ENCODE results near the gene HLA-DQB2.
"Not testable (repeated sequence)": the region's sequence is repeated elsewhere in the genome, so short reads cannot be mapped to it uniquely, and the experiment has no call there.

The HLA-DQB2 gene

DNA sequence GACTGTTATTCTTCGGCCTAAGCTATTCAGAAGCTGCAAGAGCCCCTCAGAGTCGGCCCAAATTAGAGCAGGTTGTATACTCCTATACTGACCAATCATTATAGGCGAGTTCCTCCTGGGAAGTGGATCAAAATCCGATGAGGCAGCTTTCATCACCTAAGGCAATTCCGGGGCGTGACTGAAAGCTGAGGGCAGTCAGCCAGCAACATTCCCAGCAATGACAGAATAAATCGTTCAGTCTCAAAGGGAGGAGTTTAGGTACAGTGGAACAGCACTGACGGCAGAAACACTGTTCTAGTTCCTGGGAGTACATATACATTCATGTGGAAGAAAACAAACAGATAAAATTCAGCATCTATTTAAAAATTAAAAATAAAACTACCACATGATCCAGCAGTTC lies 10.8 kb downstream of the HLA-DQB2 start:
- TF ChIP-seq ZFX (IDR thresholded peaks at IDR 0.05; ENCODE audit: borderline replicate concordance): no peak
- TF ChIP-seq, protein P1, sequence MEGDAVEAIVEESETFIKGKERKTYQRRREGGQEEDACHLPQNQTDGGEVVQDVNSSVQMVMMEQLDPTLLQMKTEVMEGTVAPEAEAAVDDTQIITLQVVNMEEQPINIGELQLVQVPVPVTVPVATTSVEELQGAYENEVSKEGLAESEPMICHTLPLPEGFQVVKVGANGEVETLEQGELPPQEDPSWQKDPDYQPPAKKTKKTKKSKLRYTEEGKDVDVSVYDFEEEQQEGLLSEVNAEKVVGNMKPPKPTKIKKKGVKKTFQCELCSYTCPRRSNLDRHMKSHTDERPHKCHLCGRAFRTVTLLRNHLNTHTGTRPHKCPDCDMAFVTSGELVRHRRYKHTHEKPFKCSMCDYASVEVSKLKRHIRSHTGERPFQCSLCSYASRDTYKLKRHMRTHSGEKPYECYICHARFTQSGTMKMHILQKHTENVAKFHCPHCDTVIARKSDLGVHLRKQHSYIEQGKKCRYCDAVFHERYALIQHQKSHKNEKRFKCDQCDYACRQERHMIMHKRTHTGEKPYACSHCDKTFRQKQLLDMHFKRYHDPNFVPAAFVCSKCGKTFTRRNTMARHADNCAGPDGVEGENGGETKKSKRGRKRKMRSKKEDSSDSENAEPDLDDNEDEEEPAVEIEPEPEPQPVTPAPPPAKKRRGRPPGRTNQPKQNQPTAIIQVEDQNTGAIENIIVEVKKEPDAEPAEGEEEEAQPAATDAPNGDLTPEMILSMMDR (IDR thresholded peaks at IDR 0.05): no peak
- H3K27ac ChIP-seq: no peak overlapping the region

DNA sequence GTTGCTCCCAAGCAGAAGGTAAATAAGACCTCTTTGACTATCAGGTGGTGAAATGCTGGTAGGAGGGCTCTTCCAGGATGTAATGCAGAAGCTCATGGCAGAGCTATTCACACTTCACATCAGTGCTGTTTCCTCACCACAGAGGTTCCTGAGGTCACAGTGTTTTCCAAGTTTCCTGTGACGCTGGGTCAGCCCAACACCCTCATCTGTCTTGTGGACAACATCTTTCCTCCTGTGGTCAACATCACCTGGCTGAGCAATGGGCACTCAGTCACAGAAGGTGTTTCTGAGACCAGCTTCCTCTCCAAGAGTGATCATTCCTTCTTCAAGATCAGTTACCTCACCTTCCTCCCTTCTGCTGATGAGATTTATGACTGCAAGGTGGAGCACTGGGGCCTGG lies 17.7 kb downstream of the HLA-DQB2 start:
- not testable (repeated sequence) for H3K27ac ChIP-seq

DNA sequence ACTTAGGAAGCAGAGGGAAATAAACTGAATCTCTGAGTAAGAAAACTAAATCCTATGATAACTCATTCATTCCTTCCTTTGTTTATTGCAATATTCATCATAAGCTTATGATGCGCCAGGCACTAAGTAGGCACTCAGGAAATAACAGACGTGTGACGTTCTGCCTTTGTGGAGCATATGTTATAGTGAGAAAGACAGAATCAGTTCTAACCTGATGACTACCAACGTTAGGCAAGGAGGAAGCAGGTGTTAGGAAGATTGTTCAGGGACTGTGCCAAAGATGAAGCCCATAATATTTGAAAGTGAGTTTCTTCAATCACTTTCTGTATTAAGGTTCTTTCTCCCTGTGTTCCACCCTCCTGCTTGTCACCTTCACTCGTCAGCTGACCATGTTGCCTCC lies 18.6 kb downstream of the HLA-DQB2 start:
- TF ChIP-seq, protein P1 (IDR thresholded peaks at IDR 0.05): no peak
- TF ChIP-seq ZFX (IDR thresholded peaks at IDR 0.05; ENCODE audit: borderline replicate concordance): no peak
- no peak overlapping the region for H3K27ac ChIP-seq

DNA sequence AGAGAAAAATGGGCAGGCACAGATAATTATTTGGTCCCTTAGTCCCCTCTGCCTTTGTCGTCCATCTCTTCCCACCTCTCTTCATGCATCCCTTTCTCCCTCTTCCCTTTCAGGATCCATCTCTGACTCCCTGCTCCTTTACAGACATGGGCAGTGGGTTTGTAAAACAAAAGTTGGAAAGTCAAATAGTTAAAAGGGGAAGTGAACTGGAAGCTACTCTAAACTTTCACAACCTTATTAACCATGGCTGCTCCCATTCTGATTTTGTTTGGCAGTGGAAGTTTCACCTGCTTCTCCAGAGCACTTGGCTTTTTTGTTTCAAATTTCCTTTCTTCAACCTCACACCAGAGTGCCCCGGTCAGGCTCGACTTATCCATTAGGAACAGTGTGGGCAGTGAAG lies 21.0 kb downstream of the HLA-DQB2 start:
- TF ChIP-seq ZFX (IDR thresholded peaks at IDR 0.05; ENCODE audit: borderline replicate concordance): no peak
- TF ChIP-seq, protein P1 (IDR thresholded peaks at IDR 0.05): no peak
- H3K27ac ChIP-seq: no peak overlapping the region

DNA sequence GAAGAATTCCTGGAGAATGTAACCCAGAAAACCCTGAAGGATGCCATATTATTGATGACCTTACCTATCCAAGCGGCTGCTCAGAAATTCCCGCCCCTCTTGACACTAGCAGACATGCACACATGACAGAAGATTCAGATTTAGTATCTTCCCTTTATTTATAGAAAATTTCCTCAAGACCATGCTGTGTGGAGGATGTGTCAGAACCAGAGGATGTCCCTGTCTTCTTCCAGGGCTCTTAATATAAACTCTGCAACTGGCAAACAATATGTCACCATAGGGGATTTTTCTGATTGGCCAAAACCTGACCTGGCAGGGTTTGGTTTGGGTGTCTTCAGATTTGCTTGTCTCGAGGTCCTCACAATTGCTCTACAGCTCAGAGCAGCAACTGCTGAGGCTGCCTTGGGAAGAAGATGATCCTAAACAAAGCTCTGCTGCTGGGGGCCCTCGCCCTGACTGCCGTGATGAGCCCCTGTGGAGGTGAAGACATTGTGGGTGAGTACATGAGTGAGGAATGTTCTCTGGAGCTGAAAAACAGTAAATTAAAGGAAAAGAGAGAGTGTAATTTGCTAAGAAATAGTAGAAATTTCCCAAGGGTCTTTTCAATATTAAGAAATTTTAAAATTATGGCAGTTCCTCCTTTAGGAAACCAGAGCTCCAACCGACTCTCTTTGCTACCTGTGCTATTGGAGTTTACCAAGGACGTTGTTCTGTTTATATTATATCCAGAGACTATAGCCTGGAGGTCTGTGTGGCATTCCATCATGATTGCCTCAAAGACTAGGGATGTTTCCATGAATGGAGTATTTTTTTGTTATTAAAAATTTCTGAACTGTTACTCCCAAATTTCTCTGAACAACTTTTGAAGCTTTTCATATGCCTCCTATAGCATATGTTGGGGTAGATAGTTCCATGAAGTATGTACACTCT lies 22.0 kb downstream of the HLA-DQB2 start, which contains the start of gene HLA-DQA2:
Gene HLA-DQA2 (plus strand): TSS at position 361 of the 930 bp plus-strand sequence. CDS start 53 bp downstream, at position 414.
- no peak for TF ChIP-seq ZFX (IDR thresholded peaks at IDR 0.05; ENCODE audit: borderline replicate concordance)
- TF ChIP-seq, protein P1 (IDR thresholded peaks at IDR 0.05): no peak
- H3K27ac ChIP-seq: no peak within 1 kb of the TSS

DNA sequence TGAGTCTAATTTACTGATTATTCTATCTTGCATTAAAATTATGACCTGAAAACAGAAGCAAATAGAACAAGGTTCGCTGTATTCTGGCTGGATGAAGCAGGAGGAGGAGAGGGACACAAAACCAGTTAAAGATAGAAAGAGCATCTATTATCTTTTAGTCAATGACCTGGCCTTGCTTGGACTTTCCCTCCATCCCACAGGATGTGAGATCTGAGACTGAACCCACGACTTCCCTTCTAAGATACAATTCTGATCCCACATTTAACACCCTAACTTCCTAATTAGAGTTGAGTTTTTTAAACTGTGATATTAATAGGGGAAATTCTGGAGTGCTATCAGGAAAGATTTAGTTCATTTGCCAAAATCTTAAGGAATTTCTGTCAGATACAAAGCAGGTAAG lies 25.2 kb downstream of the HLA-DQB2 start:
- H3K27ac ChIP-seq: no peak overlapping the region

DNA sequence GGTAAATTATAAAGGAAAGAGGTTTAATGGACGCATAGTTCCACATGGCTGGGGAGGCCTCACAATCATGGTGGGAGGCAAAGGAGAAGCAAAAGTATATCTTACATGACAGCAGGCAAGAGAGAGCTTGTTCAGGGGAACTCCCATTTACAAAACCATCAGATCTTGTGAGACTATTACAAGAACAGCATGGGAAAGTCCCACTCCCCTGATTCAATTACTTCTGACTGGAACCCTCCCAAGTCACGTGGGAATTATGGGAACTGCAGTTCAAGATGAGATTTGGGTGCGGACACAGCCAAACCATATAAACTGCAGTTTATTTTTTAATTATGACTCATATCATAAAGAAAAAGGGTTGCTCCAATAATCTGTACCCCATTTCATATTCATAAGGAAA lies 44.5 kb downstream of the HLA-DQB2 start:
- no peak for TF ChIP-seq ZFX (IDR thresholded peaks at IDR 0.05; ENCODE audit: borderline replicate concordance)
- TF ChIP-seq, protein P1 (IDR thresholded peaks at IDR 0.05): no peak
- no peak overlapping the region for H3K27ac ChIP-seq

More for the DNA sequence above, 25.2 kb downstream of the HLA-DQB2 start:
- TF ChIP-seq ZFX (IDR thresholded peaks at IDR 0.05; ENCODE audit: borderline replicate concordance): no peak
- TF ChIP-seq, protein P1 (IDR thresholded peaks at IDR 0.05): no peak
